IMR-90 (cell line): Measurements from ENCODE around the gene SNX2. TPM values are rescaled to one million over a fixed set of nuclear protein-coding genes. Genes with fewer than 3 reads are reported as not detected.

ENCODE experiments used
- ATAC-seq: fragments of 200-7000 bp; cut with Tn5 transposase; 2 replicates; pipeline ENCODE4 v1.9.1; 2020; ENCODE audit warnings: low read depth, mild to moderate bottlenecking, moderate library complexity
- BruUV-seq: library from RNA; stranded (reverse); fragments of 400-500 nt; replicated peaks from 2 replicates; lab custom pipeline; 2021; lab: Mats Ljungman, UMichigan
- CTCF ChIA-PET: fragments of 300-600 bp; formaldehyde crosslinking; extraction: SDS; loops from one replicate; lab custom pipeline; 2021; ENCODE audit warnings: antibody characterized with exemption; lab: Yijun Ruan, JAX
- POLR2A ChIA-PET: fragments of 300-600 bp; sonication (Branson Sonifier 250); formaldehyde crosslinking; loops from one replicate; lab custom pipeline; 2022; ENCODE audit warnings: antibody characterized with exemption; ENCODE audit not compliant: unreplicated experiment; lab: Charles Lee
- DNase-seq: peaks from one replicate; pipeline ENCODE4 v3.0.0; 2013
- H2AFZ ChIP-seq: replicated peaks from 2 replicates; pipeline ENCODE3; 2013; ENCODE audit warnings: low read length, mild to moderate bottlenecking; ENCODE audit not compliant: poor library complexity
- H2AK5ac ChIP-seq: 2 replicates; pipeline ENCODE4 v1.6.1; 2013; ENCODE audit warnings: low read depth, low read length, inconsistent platforms
- H2AK9ac ChIP-seq: replicated peaks from 2 replicates; pipeline ENCODE3; 2013; ENCODE audit warnings: mild to moderate bottlenecking, low read depth, low read length, moderate library complexity; ENCODE audit not compliant: poor library complexity
- H2BK120ac ChIP-seq: 2 replicates; pipeline ENCODE4 v1.6.1; 2013; ENCODE audit warnings: low read depth, low read length, inconsistent platforms
- H2BK15ac ChIP-seq: 3 replicates; pipeline ENCODE4 v1.6.1; 2013; ENCODE audit warnings: low read depth, low read length, inconsistent platforms
- H2BK20ac ChIP-seq: 2 replicates; pipeline ENCODE4 v1.6.1; 2013; ENCODE audit warnings: low read depth, mild to moderate bottlenecking, inconsistent platforms, low read length, moderate library complexity
- H2BK5ac ChIP-seq: 2 replicates; pipeline ENCODE4 v1.6.1; 2013; ENCODE audit warnings: mild to moderate bottlenecking, low read depth, low read length, inconsistent platforms; ENCODE audit not compliant: poor library complexity, severe bottlenecking
- H3K14ac ChIP-seq: replicated peaks from 2 replicates; pipeline ENCODE4 v1.6.1; 2013; ENCODE audit warnings: low read depth, low read length, inconsistent platforms
- H3K18ac ChIP-seq: 2 replicates; pipeline ENCODE4 v1.6.1; 2013; ENCODE audit warnings: low read depth, low read length, control low read depth
- H3K23ac ChIP-seq: 2 replicates; pipeline ENCODE4 v1.6.1; 2013; ENCODE audit warnings: low read depth, low read length, inconsistent platforms
- H3K27ac ChIP-seq: 2 replicates; pipeline ENCODE4 v1.5.1; 2013; ENCODE audit warnings: mild to moderate bottlenecking, control low read depth, low read length; ENCODE audit not compliant: insufficient read depth
- H3K27me3 ChIP-seq: 2 replicates; pipeline ENCODE4 v1.6.1; 2013; ENCODE audit warnings: low read length; ENCODE audit not compliant: control insufficient read depth, insufficient read depth
- H3K36me3 ChIP-seq: 2 replicates; pipeline ENCODE4 v1.6.1; 2013; ENCODE audit warnings: low read length, mixed read lengths; ENCODE audit not compliant: control insufficient read depth, insufficient read depth
- H3K4ac ChIP-seq: 2 replicates; pipeline ENCODE4 v1.6.1; 2013; ENCODE audit warnings: low read depth, low read length, inconsistent platforms
- H3K4me1 ChIP-seq: 2 replicates; pipeline ENCODE4 v1.6.1; 2013; ENCODE audit warnings: low read length, mixed read lengths; ENCODE audit not compliant: control insufficient read depth, insufficient read depth
- H3K4me2 ChIP-seq: 2 replicates; pipeline ENCODE4 v1.6.1; 2013; ENCODE audit warnings: low read depth, mild to moderate bottlenecking, control low read depth, low read length, moderate library complexity
- H3K4me3 ChIP-seq: 2 replicates; pipeline ENCODE4 v1.5.1; 2013; ENCODE audit warnings: low read depth, mild to moderate bottlenecking, control low read depth, low read length, moderate library complexity; ENCODE audit not compliant: insufficient read depth
- H3K56ac ChIP-seq: 2 replicates; pipeline ENCODE4 v1.6.1; 2013; ENCODE audit warnings: low read length, inconsistent platforms; ENCODE audit not compliant: insufficient read depth; ENCODE audit errors: extremely low read depth
- H3K79me1 ChIP-seq, 2 experiments: 2 replicates each; pipeline ENCODE4 v1.6.1; 2013; ENCODE audit warnings: low read length in 2 of 2, inconsistent platforms in 1 of 2, low read depth in 1 of 2
- H3K9ac ChIP-seq: 2 replicates; pipeline ENCODE4 v1.6.1; 2013; ENCODE audit warnings: low read depth, low read length, control low read depth
- H3K9me1 ChIP-seq: 2 replicates; pipeline ENCODE4 v1.6.1; 2013; ENCODE audit warnings: low read length, inconsistent platforms; ENCODE audit not compliant: insufficient read depth
- H3K9me3 ChIP-seq: 2 replicates; pipeline ENCODE4 v1.6.1; 2013; ENCODE audit warnings: low read length; ENCODE audit not compliant: control insufficient read depth, insufficient read depth
- H4K20me1 ChIP-seq: 2 replicates; pipeline ENCODE4 v1.6.1; 2013; ENCODE audit warnings: low read length, inconsistent platforms; ENCODE audit not compliant: insufficient read depth
- H4K5ac ChIP-seq: 2 replicates; pipeline ENCODE4 v1.6.1; 2013; ENCODE audit warnings: mild to moderate bottlenecking, low read depth, low read length, control low read depth
- H4K8ac ChIP-seq, 2 experiments: 2 replicates each; pipeline ENCODE4 v1.6.1; 2013; ENCODE audit warnings: low read depth in 2 of 2, low read length in 2 of 2, control low read depth in 1 of 2, inconsistent platforms in 1 of 2
- H4K91ac ChIP-seq: 2 replicates; pipeline ENCODE4 v1.6.1; 2013; ENCODE audit warnings: low read depth, low read length, inconsistent platforms; ENCODE audit not compliant: insufficient read depth
- BHLHE40 ChIP-seq: fragments of 150-350 bp; IDR thresholded peaks from 2 replicates; pipeline ENCODE4 v1.6.1; 2016; ENCODE audit warnings: mild to moderate bottlenecking, low read depth, low read length
- CEBPB ChIP-seq: IDR thresholded peaks from 2 replicates; pipeline ENCODE4 v1.6.1; 2012; ENCODE audit warnings: low read depth, low read length, improper control_type of control experiment
- CHD1 ChIP-seq: IDR thresholded peaks from 2 replicates; pipeline ENCODE4 v1.6.1; 2012; ENCODE audit warnings: low read depth, low read length, improper control_type of control experiment
- MAFK ChIP-seq: IDR thresholded peaks from 2 replicates; pipeline ENCODE4 v1.6.1; 2012; ENCODE audit warnings: low read depth, low read length, improper control_type of control experiment
- MAZ ChIP-seq: IDR thresholded peaks from 2 replicates; pipeline ENCODE4 v1.6.1; 2012; ENCODE audit warnings: low read depth, mild to moderate bottlenecking, low read length, improper control_type of control experiment, moderate library complexity, borderline replicate concordance
- MXI1 ChIP-seq: IDR thresholded peaks from 2 replicates; pipeline ENCODE4 v1.6.1; 2012; ENCODE audit warnings: low read depth, mild to moderate bottlenecking, low read length, moderate library complexity, borderline replicate concordance
- NFE2L2 ChIP-seq: fragments of 150-350 bp; IDR thresholded peaks from 2 replicates; pipeline ENCODE4 v1.6.1; 2016; ENCODE audit warnings: low read depth, mild to moderate bottlenecking, low read length
- POLR2A ChIP-seq: IDR thresholded peaks from 2 replicates; pipeline ENCODE4 v1.6.1; 2012; ENCODE audit warnings: mild to moderate bottlenecking, low read depth, low read length
- RAD21 ChIP-seq: IDR thresholded peaks from 2 replicates; pipeline ENCODE4 v1.6.1; 2012; ENCODE audit warnings: low read length, improper control_type of control experiment
- RCOR1 ChIP-seq: IDR thresholded peaks from 2 replicates; pipeline ENCODE4 v1.6.1; 2012; ENCODE audit warnings: mild to moderate bottlenecking, low read length, improper control_type of control experiment; ENCODE audit not compliant: insufficient replicate concordance
- RFX5 ChIP-seq: IDR thresholded peaks from 2 replicates; pipeline ENCODE4 v1.8.0; 2012; ENCODE audit warnings: low read depth, mild to moderate bottlenecking, low read length, moderate library complexity
- SMC3 ChIP-seq: fragments of 150-350 bp; IDR thresholded peaks from 2 replicates; pipeline ENCODE4 v1.6.1; 2016; ENCODE audit warnings: low read depth, mild to moderate bottlenecking, antibody characterized with exemption, low read length, moderate library complexity
- WGBS, 2 experiments: methylation state at CpG; one replicate each; pipeline versions ENCODE4 v1.1.5 to v1.1.7; 2013; ENCODE audit warnings: missing lambda C conversion rate in 2 of 2; ENCODE audit not compliant: insufficient read length in 1 of 2; ENCODE audit errors: extremely low coverage in 2 of 2; 5-methylcytosine and 5-hydroxymethylcytosine counted together
- dilution Hi-C: fragments of 300-500 bp; cut with HindIII; formaldehyde crosslinking; loops from one replicate; pipeline ENCODE4 v1.14.3; 2018; ENCODE audit warnings: low sequenced_read_pairs; ENCODE audit not compliant: unreplicated experiment
- in situ Hi-C: fragments of 300-500 bp; cut with MboI; formaldehyde crosslinking; loops from 3 replicates; pipeline ENCODE4 v1.14.3; 2019; ENCODE audit warnings: low sequenced_read_pairs, inconsistent platforms, mixed read lengths
- intact Hi-C: fragments of 100-400 bp; cut with micrococcal nuclease; formaldehyde crosslinking; loops from 2 replicates; pipeline ENCODE4 v1.10.0; 2022
- polyA plus RNA-seq, 3 experiments: library from polyadenylated mRNA; depleted of rRNA; stranded (reverse); fragments of >200 nt; gene quantifications; 2 replicates each; pipeline ENCODE4 v1.2.3, GENCODE V29; 2012; ENCODE audit warnings: low replicate concordance in 1 of 3
- total RNA-seq: library from RNA; depleted of rRNA; stranded (reverse); fragments of >200 nt; gene quantifications from 2 replicates; pipeline ENCODE4 v1.2.3, GENCODE V29; 2012
- TF ChIP-seq, protein P1 (sequence below): fragments of 150-350 bp; IDR thresholded peaks from 2 replicates; pipeline ENCODE4 v1.6.1; 2017; ENCODE audit warnings: mild to moderate bottlenecking, antibody characterized with exemption, low read length, low read depth
- TF ChIP-seq, protein P2 (sequence below): fragments of 150-350 bp; IDR thresholded peaks from 2 replicates; pipeline ENCODE4 v1.6.1; 2016; ENCODE audit warnings: low read depth, mild to moderate bottlenecking, low read length, moderate library complexity, borderline replicate concordance
- TF ChIP-seq, protein P3 (sequence below): conservative IDR thresholded peaks from 2 replicates; pipeline ENCODE4 v1.5.1; 2012; ENCODE audit warnings: mild to moderate bottlenecking, low read depth, low read length, improper control_type of control experiment

SNX2 gene
- total and polyA plus RNA-seq, 2 of the 4 experiments (the other 2 are of a cell fraction) = 26.3 to 52.9 TPM

- DNase-seq (no peak), ATAC-seq (no peak)
- Histone ChIP-seq H3K18ac (no peak overlapping the region), H4K8ac (no peak overlapping the region), H2BK15ac (no peak overlapping the region), H4K5ac (no peak overlapping the region), H3K4me1 (peaks cover 2% of the 10 kb centered on the region; the same call in 1 of the 2 replicates), H2AK9ac (no peak overlapping the region), H4K91ac (no peak overlapping the region), H3K9me3 (no peaks in the 10 kb centered on the region), H2BK120ac (no peak overlapping the region), H3K4me3 (no peak overlapping the region), H3K4me2 (no peak overlapping the region), H2AFZ (no peak overlapping the region), H2BK20ac (no peak overlapping the region), H3K27me3 (no peaks in the 10 kb centered on the region; the same call in 1 of the 2 replicates), H2AK5ac (no peak overlapping the region), H3K23ac (no peak overlapping the region), H3K56ac (no peak overlapping the region), H3K9me1 (no peaks in the 10 kb centered on the region), H3K4ac (no peak overlapping the region), H3K27ac (no peak overlapping the region), H2BK5ac (no peak overlapping the region), H3K9ac (no peak overlapping the region), H3K36me3 (no peaks in the 10 kb centered on the region), H3K79me1 (no peaks in the 10 kb centered on the region), H4K20me1 (no peaks in the 10 kb centered on the region), H3K14ac (no peak overlapping the region)
- ChIA-PET CTCF (interaction anchor here (0.6 kb wide), 2 partner anchors 50 to 235 kb away, joined by 4 read pairs; no protein-coding TSS in a partner anchor), POLR2A (no interaction called here)
- no TSS peak for BruUV-seq
- 50% methylated on average over 2 of the region's 9 CpGs; no CpG with 5 or more reads in 1 of the 2 experiments for WGBS, 2 experiments
- dilution Hi-C loops = no loop called here
- in situ Hi-C loops = no loop called here
- intact Hi-C loops = no loop called here
- TF ChIP-seq RAD21 (no peak), NFE2L2 (no peak), SMC3 (no peak), CHD1 (no peak), MXI1 (no peak), CEBPB (no peak), RFX5 (no peak), BHLHE40 (no peak), MAZ (no peak), MAFK (no peak), RCOR1 (no peak), POLR2A (no peak)
- TF ChIP-seq, protein P1, sequence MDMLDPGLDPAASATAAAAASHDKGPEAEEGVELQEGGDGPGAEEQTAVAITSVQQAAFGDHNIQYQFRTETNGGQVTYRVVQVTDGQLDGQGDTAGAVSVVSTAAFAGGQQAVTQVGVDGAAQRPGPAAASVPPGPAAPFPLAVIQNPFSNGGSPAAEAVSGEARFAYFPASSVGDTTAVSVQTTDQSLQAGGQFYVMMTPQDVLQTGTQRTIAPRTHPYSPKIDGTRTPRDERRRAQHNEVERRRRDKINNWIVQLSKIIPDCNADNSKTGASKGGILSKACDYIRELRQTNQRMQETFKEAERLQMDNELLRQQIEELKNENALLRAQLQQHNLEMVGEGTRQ = no peak
- TF ChIP-seq, protein P2, sequence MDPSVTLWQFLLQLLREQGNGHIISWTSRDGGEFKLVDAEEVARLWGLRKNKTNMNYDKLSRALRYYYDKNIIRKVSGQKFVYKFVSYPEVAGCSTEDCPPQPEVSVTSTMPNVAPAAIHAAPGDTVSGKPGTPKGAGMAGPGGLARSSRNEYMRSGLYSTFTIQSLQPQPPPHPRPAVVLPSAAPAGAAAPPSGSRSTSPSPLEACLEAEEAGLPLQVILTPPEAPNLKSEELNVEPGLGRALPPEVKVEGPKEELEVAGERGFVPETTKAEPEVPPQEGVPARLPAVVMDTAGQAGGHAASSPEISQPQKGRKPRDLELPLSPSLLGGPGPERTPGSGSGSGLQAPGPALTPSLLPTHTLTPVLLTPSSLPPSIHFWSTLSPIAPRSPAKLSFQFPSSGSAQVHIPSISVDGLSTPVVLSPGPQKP = no peak
- TF ChIP-seq, protein P3, sequence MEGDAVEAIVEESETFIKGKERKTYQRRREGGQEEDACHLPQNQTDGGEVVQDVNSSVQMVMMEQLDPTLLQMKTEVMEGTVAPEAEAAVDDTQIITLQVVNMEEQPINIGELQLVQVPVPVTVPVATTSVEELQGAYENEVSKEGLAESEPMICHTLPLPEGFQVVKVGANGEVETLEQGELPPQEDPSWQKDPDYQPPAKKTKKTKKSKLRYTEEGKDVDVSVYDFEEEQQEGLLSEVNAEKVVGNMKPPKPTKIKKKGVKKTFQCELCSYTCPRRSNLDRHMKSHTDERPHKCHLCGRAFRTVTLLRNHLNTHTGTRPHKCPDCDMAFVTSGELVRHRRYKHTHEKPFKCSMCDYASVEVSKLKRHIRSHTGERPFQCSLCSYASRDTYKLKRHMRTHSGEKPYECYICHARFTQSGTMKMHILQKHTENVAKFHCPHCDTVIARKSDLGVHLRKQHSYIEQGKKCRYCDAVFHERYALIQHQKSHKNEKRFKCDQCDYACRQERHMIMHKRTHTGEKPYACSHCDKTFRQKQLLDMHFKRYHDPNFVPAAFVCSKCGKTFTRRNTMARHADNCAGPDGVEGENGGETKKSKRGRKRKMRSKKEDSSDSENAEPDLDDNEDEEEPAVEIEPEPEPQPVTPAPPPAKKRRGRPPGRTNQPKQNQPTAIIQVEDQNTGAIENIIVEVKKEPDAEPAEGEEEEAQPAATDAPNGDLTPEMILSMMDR = no peak
Observed at GRCh38 chr5:122759241-122760070, 15.4 kb upstream of the SNX2 start.
